Loucy (cell line): Measurements from ENCODE around the gene ST13.

ENCODE experiments used
- H2AFZ ChIP-seq: fragments of 200-600 bp; sonication (generic); 2 replicates; pipeline ENCODE4 v1.6.0; 2016; ENCODE audit warnings: antibody characterized with exemption, mild to moderate bottlenecking, low read length, moderate library complexity
- H3F3A ChIP-seq: fragments of 200-600 bp; 2 replicates; pipeline ENCODE4 v1.6.0; 2016; ENCODE audit warnings: antibody characterized with exemption, low read depth, mild to moderate bottlenecking
- H3K27me3 ChIP-seq: fragments of 200-600 bp; sonication (generic); 2 replicates; pipeline ENCODE4 v1.6.1; 2014; ENCODE audit warnings: low read length, mild to moderate bottlenecking; ENCODE audit not compliant: insufficient read depth, poor library complexity, severe bottlenecking
- H3K36me3 ChIP-seq: fragments of 200-600 bp; sonication (generic); 2 replicates; pipeline ENCODE4 v1.6.1; 2016; ENCODE audit warnings: low read length; ENCODE audit not compliant: insufficient read depth
- H3K4me1 ChIP-seq: fragments of 200-600 bp; sonication (generic); 2 replicates; pipeline ENCODE4 v1.5.1; 2014; ENCODE audit warnings: low read length, mild to moderate bottlenecking; ENCODE audit not compliant: insufficient read depth, poor library complexity, severe bottlenecking
- H3K4me2 ChIP-seq: fragments of 200-600 bp; sonication (generic); 2 replicates; pipeline ENCODE4 v1.6.0; 2014; ENCODE audit warnings: antibody characterized with exemption, low read length, low read depth, mild to moderate bottlenecking; ENCODE audit not compliant: poor library complexity, severe bottlenecking
- H3K4me3 ChIP-seq: fragments of 200-600 bp; sonication (generic); 2 replicates; pipeline ENCODE4 v1.5.1; 2014; ENCODE audit warnings: low read length, mild to moderate bottlenecking, mixed read lengths; ENCODE audit not compliant: poor library complexity, severe bottlenecking
- H3K79me2 ChIP-seq: fragments of 200-600 bp; sonication (generic); 2 replicates; pipeline ENCODE4 v1.6.1; 2014; ENCODE audit warnings: low read length; ENCODE audit not compliant: insufficient read depth
- H3K9ac ChIP-seq: fragments of 200-600 bp; sonication (generic); 2 replicates; pipeline ENCODE4 v1.6.0; 2014; ENCODE audit warnings: mild to moderate bottlenecking, low read depth, low read length, moderate library complexity; ENCODE audit not compliant: poor library complexity, severe bottlenecking
- H3K9me2 ChIP-seq: fragments of 200-600 bp; sonication (generic); replicated peaks from 2 replicates; pipeline ENCODE4 v1.6.1; 2016; ENCODE audit warnings: low read depth, low read length, mixed read lengths
- H3K9me3 ChIP-seq: fragments of 200-600 bp; sonication (generic); 2 replicates; pipeline ENCODE4 v1.6.1; 2014; ENCODE audit warnings: mild to moderate bottlenecking, antibody characterized with exemption, low read length, low read depth; ENCODE audit not compliant: insufficient read depth
- H4K20me1 ChIP-seq: fragments of 200-600 bp; sonication (generic); 2 replicates; pipeline ENCODE4 v1.6.0; 2014; ENCODE audit warnings: antibody characterized with exemption, low read length, mild to moderate bottlenecking; ENCODE audit not compliant: insufficient read depth, poor library complexity, severe bottlenecking
- EZH2phosphoT487 ChIP-seq: fragments of 200-600 bp; IDR thresholded peaks from 2 replicates; pipeline ENCODE4 v1.6.1; 2018; ENCODE audit warnings: antibody characterized with exemption, mild to moderate bottlenecking, moderate library complexity, borderline replicate concordance
- TF ChIP-seq, protein P1 (sequence below): fragments of 200-600 bp; sonication (generic); conservative IDR thresholded peaks from 2 replicates; pipeline ENCODE4 v1.5.1; 2014; ENCODE audit warnings: mild to moderate bottlenecking, antibody characterized with exemption, low read length

The ST13 gene

DNA sequence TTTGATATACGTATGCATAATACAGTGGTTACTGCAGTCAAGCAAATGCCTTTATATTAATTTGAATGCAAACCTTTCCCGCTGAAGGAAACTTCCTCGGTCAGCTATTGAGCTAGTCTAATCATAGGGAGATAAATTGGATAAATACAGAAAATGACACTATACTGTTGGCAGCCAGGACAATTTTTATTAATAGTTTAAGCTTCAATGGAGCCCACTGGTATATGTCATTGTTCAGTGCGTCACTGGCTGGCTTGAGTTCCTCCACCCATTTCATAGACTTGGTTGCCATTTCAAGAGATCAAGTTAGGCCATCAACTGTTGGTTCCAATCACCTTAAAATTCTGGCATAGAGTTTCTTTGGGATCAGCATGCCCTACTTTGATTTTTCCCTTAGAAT, 38.0 kb upstream of the ST13 start:
- Histone ChIP-seq H3K9ac (no peak overlapping the region), H3K27me3 (no peaks in the 10 kb centered on the region), H3K4me2 (no peak overlapping the region), H3K4me1 (peaks cover 5% of the 10 kb centered on the region), H3F3A (no peaks in the 10 kb centered on the region), H2AFZ (no peak overlapping the region), H3K4me3 (no peak overlapping the region), H3K9me2 (no peaks in the 10 kb centered on the region), H4K20me1 (no peaks in the 10 kb centered on the region), H3K9me3 (no peaks in the 10 kb centered on the region), H3K36me3 (no peaks in the 10 kb centered on the region), H3K79me2 (no peaks in the 10 kb centered on the region)
- TF ChIP-seq, protein P1, sequence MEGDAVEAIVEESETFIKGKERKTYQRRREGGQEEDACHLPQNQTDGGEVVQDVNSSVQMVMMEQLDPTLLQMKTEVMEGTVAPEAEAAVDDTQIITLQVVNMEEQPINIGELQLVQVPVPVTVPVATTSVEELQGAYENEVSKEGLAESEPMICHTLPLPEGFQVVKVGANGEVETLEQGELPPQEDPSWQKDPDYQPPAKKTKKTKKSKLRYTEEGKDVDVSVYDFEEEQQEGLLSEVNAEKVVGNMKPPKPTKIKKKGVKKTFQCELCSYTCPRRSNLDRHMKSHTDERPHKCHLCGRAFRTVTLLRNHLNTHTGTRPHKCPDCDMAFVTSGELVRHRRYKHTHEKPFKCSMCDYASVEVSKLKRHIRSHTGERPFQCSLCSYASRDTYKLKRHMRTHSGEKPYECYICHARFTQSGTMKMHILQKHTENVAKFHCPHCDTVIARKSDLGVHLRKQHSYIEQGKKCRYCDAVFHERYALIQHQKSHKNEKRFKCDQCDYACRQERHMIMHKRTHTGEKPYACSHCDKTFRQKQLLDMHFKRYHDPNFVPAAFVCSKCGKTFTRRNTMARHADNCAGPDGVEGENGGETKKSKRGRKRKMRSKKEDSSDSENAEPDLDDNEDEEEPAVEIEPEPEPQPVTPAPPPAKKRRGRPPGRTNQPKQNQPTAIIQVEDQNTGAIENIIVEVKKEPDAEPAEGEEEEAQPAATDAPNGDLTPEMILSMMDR: no peak
- TF ChIP-seq EZH2phosphoT487: no peak

GRCh38 chr22:40890881-40891280, 34.4 kb upstream of the ST13 start:
- H3K27me3 ChIP-seq: no peaks in the 10 kb centered on the region

DNA sequence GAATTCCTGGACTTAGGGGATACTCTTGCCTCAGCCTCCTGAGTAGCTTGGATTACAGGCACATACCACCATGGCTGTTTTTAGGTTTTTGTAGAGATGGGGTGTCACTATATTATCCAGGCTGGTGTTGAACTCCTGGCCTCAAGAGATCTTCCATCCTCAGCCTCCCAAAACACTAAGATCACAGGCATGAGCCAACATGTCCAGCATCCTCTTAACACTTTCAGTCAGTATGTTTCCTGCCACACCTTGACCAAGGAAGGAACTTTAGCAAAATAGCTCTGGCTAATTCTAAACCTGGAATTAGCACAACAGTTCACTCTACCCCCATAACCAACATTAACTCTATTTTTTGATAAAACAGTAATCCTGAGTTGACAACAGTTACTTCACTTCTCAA, 32.7 kb upstream of the ST13 start:
- Histone ChIP-seq H3K9ac (no peak overlapping the region), H2AFZ (no peak overlapping the region), H3K4me3 (no peak overlapping the region), H3K27me3 (no peaks in the 10 kb centered on the region), H3F3A (no peaks in the 10 kb centered on the region), H3K79me2 (no peaks in the 10 kb centered on the region), H3K9me2 (no peaks in the 10 kb centered on the region), H3K4me1 (no peaks in the 10 kb centered on the region), H3K9me3 (no peaks in the 10 kb centered on the region), H3K36me3 (peaks cover 11% of the 10 kb centered on the region; the same call in 1 of the 2 replicates), H3K4me2 (no peak overlapping the region), H4K20me1 (no peaks in the 10 kb centered on the region)
- TF ChIP-seq EZH2phosphoT487: no peak
- TF ChIP-seq, protein P1: no peak

More at GRCh38 chr22:40890881-40891280, 34.4 kb upstream of the ST13 start:
- Histone ChIP-seq H3K9me3 (no peaks in the 10 kb centered on the region), H2AFZ (no peak overlapping the region), H3F3A (no peaks in the 10 kb centered on the region), H3K79me2 (no peaks in the 10 kb centered on the region), H4K20me1 (no peaks in the 10 kb centered on the region), H3K9me2 (no peaks in the 10 kb centered on the region), H3K4me2 (no peak overlapping the region), H3K36me3 (peaks cover 11% of the 10 kb centered on the region; the same call in 1 of the 2 replicates), H3K9ac (no peak overlapping the region), H3K4me3 (no peak overlapping the region), H3K4me1 (no peaks in the 10 kb centered on the region)
- TF ChIP-seq, protein P1: no peak
- TF ChIP-seq EZH2phosphoT487: no peak
